Gastrocnemius medialis (tissue), 4 donors: ENCODE results near the gene TOR1B. TPM values are rescaled to one million over a fixed set of nuclear protein-coding genes. Genes with fewer than 3 reads are reported as not detected.

Experiments
- ATAC-seq, 2 donors: fragments of 150-250 bp; one replicate each; pipeline ENCODE4 v1.9.1; 2016
- DNase-seq, 2 donors: peaks; one replicate each; pipeline ENCODE4 v3.0.0-alpha.2; 2019
- H3K27ac ChIP-seq, 4 donors: fragments of 200-600 bp; sonication (generic); 1 replicate in 1 of 4; 2 replicates in 3 of 4; pipeline ENCODE4 v1.5.1; 2016 to 2018; ENCODE audit warnings: mild to moderate bottlenecking in 2 of 4, moderate library complexity in 1 of 4
- H3K27me3 ChIP-seq, 3 donors: fragments of 200-600 bp; sonication (generic) in 2 of 3; 1 replicate in 1 of 3; 2 replicates in 2 of 3; pipeline versions ENCODE4 v1.5.1 to v1.6.0; 2016 to 2019; ENCODE audit warnings: mild to moderate bottlenecking in 1 of 3, moderate library complexity in 1 of 3
- H3K36me3 ChIP-seq, 2 donors: fragments of 200-600 bp; sonication (generic) in 1 of 2; one replicate each; pipeline ENCODE4 v1.5.1; 2017 to 2018
- H3K4me1 ChIP-seq, 2 donors: fragments of 200-600 bp; sonication (generic) in 1 of 2; one replicate each; pipeline ENCODE4 v1.5.1; 2016 to 2017; ENCODE audit warnings: mild to moderate bottlenecking in 2 of 2
- H3K4me3 ChIP-seq, 4 donors: fragments of 200-600 bp; sonication (generic) in 3 of 4; 1 replicate in 1 of 4; 2 replicates in 3 of 4; pipeline ENCODE4 v1.5.1; 2016 to 2019; ENCODE audit warnings: mild to moderate bottlenecking in 2 of 4
- H3K9me3 ChIP-seq, 3 donors: fragments of 200-600 bp; sonication (generic) in 2 of 3; 1 replicate in 1 of 3; 2 replicates in 2 of 3; pipeline ENCODE4 v1.5.1; 2016 to 2019
- CTCF ChIP-seq, 5 experiments: fragments of 450-650 bp in 3 of 5; fragments of 200-600 bp in 2 of 5; sonication (generic) in 2 of 5; IDR thresholded peaks in 4 of 5; conservative IDR thresholded peaks in 1 of 5; 1 replicate in 4 of 5; 2 replicates in 1 of 5; pipeline ENCODE4 v1.5.1; 2016 to 2019; ENCODE audit warnings: antibody characterized with exemption in 5 of 5, mild to moderate bottlenecking in 3 of 5, moderate library complexity in 3 of 5
- POLR2A ChIP-seq, 2 donors: fragments of 450-650 bp; IDR thresholded peaks; one replicate each; pipeline ENCODE4 v1.6.1; 2017; ENCODE audit warnings: antibody characterized with exemption in 2 of 2, mild to moderate bottlenecking in 2 of 2, moderate library complexity in 2 of 2
- in situ Hi-C, 4 donors: fragments of 200-750 bp; cut with MboI; loops; one replicate each; pipeline versions ENCODE4 v1.15.0 to v1.8.0; 2017; ENCODE audit warnings: low sequenced_read_pairs in 4 of 4
- intact Hi-C: fragments of 100-400 bp; cut with DNase I; formaldehyde crosslinking; loops from one replicate; pipeline ENCODE4 v1.15.1; 2023; ENCODE audit warnings: low total_unique reads
- total RNA-seq, 4 donors: library from RNA; depleted of rRNA; stranded (reverse); fragments of >200 nt; gene quantifications; one replicate each; pipeline versions ENCODE4 v1.1.0 to v1.2.3, GENCODE V29; 2016

TOR1B gene
- total RNA-seq, 4 donors from 2014 or later = 15.9 to 22.6 (median 21.2) TPM

- ATAC-seq (no peak), DNase-seq (no peak)
- no peak overlapping the region for H3K27ac ChIP-seq
- H3K4me3 ChIP-seq = no peak overlapping the region
- intact Hi-C loops = no loop called here
- H3K27me3 ChIP-seq = no peaks in the 10 kb centered on the region
- TF ChIP-seq POLR2A (IDR thresholded peaks at IDR 0.05) (no peak), CTCF (IDR thresholded peaks at IDR 0.05 in 4 of 5, conservative IDR thresholded peaks at IDR 0.05 in 1 of 5) (no peak)
- H3K4me1 ChIP-seq = no peaks in the 10 kb centered on the region
- no peaks in the 10 kb centered on the region for H3K9me3 ChIP-seq
- in situ Hi-C loops = no loop called here
- peaks cover 0 to 72% of the 10 kb centered on the region in 2 donors for H3K36me3 ChIP-seq
Observed at GRCh38 chr9:129810788-129811187, 7.8 kb downstream of the TOR1B start.

GRCh38 chr9:129811967-129812363 is 9.0 kb downstream of the TOR1B start:
- Histone ChIP-seq H3K27ac (no peak overlapping the region), H3K4me1 (no peaks in the 10 kb centered on the region), H3K4me3 (no peak overlapping the region), H3K36me3 (peaks cover 0 to 72% of the 10 kb centered on the region in 2 donors), H3K9me3 (no peaks in the 10 kb centered on the region), H3K27me3 (no peaks in the 10 kb centered on the region)
- TF ChIP-seq POLR2A (IDR thresholded peaks at IDR 0.05) (no peak), CTCF (IDR thresholded peaks at IDR 0.05 in 4 of 5, conservative IDR thresholded peaks at IDR 0.05 in 1 of 5) (no peak)
- intact Hi-C loops (no loop called here), in situ Hi-C loops (no loop called here)
- DNase-seq (no peak), ATAC-seq (no peak)

GRCh38 chr9:129812385-129812784 is 9.4 kb downstream of the TOR1B start:
- Histone ChIP-seq H3K27ac (no peak overlapping the region), H3K36me3 (peaks cover 0 to 72% of the 10 kb centered on the region in 2 donors), H3K9me3 (no peaks in the 10 kb centered on the region), H3K4me3 (no peak overlapping the region), H3K27me3 (no peaks in the 10 kb centered on the region), H3K4me1 (no peaks in the 10 kb centered on the region)
- no peak for DNase-seq
- no peak for TF ChIP-seq POLR2A (IDR thresholded peaks at IDR 0.05)
- TF ChIP-seq CTCF (IDR thresholded peaks at IDR 0.05 in 4 of 5, conservative IDR thresholded peaks at IDR 0.05 in 1 of 5) = no peak
- intact Hi-C loops = no loop called here
- in situ Hi-C loops = no loop called here
- ATAC-seq = no peak

GRCh38 chr9:129813661-129814060 is 10.7 kb downstream of the TOR1B start:
- peaks cover 0 to 77% of the 10 kb centered on the region in 2 donors for H3K36me3 ChIP-seq
- H3K9me3 ChIP-seq = no peaks in the 10 kb centered on the region
- H3K4me3 ChIP-seq = no peak overlapping the region
- in situ Hi-C loops = no loop called here
- H3K27me3 ChIP-seq = no peaks in the 10 kb centered on the region
- intact Hi-C loops = no loop called here
- no peak for DNase-seq
- ATAC-seq = no peak
- no peaks in the 10 kb centered on the region for H3K4me1 ChIP-seq
- H3K27ac ChIP-seq = no peak overlapping the region
- TF ChIP-seq CTCF (IDR thresholded peaks at IDR 0.05 in 4 of 5, conservative IDR thresholded peaks at IDR 0.05 in 1 of 5) (no peak), POLR2A (IDR thresholded peaks at IDR 0.05) (no peak)
